ENCODE measurements around the gene CRADD.
"Not testable (repeated sequence)": the region's sequence is repeated elsewhere in the genome, so short reads cannot be mapped to it uniquely, and the experiment has no call there.

The CRADD gene

GRCh38 chr12:93883436-93884154, 206.4 kb downstream of the CRADD start:
- no peak for DNase-seq (ENCODE audit: low read depth, low spot score)
- no peak overlapping the region for H3K27ac ChIP-seq

GRCh38 chr12:93884794-93885460, 207.8 kb downstream of the CRADD start:
- no peak overlapping the region for H3K27ac ChIP-seq
- DNase-seq (ENCODE audit: low read depth, low spot score), result no peak

GRCh38 chr12:93885973-93886532, 208.9 kb downstream of the CRADD start:
- not testable (repeated sequence) for H3K27ac ChIP-seq; DNase-seq (ENCODE audit: low read depth, low spot score)

GRCh38 chr12:93886533-93887511, 209.6 kb downstream of the CRADD start:
- H3K27ac ChIP-seq, result no peak overlapping the region
- DNase-seq (ENCODE audit: low read depth, low spot score), result no peak

DNA sequence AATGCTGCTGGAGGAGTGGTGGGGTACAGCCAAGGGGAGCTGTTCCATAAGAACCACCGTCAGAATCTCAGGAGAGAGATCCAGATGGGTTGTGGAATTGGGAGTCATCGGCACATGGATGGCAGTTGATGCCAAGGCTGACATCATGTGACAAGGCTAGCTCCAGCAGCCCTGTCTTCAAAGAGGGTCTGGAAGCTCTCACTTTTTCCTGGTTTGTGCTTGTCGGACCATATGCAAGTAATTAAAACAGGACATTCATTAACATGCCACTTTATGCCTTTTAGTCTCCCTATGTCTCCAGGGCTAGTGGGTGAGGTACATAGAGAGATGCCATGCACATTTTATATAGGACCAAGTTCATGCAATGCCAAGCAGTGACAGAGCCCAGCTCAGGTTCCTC, 211.8 kb downstream of the CRADD start:
- H3K27ac ChIP-seq, result no peak overlapping the region

DNA sequence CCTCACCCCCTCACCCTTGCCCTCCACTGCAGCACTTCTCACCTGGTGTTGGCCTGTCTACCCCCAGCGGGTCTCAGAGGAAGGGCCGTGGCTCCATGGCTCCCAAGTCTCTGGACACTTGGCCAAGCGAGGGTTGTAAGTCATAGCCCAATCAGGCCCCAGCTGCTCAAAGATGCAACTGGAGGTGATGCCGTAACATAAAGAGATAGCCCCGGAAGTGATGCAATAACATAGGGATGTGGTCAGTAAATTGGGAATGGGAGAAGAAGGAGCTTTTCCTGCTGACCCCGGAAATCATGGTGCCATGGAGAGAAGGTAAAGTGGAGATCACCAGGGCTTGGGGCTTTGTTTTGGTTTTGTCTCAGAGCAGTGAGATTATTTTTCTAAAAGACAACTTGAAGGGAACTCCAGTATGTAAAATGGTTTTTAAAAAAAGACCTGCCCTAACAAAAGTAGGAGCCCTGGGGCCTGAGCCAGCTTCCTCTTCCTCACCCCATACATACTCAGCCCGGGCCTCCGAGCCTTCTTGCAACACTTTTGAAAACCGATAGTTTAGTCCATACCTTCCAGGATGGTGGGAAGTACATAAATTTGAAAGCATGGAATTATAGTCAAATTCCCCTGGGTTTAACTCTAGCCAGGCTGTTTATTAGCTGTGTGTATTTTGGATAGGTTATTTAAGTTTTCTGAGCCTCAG, 212.5 kb downstream of the CRADD start:
- DNase-seq (ENCODE audit: low read depth, low spot score), result no peak
- H3K27ac ChIP-seq, result no peak overlapping the region

More for the DNA sequence above, 211.8 kb downstream of the CRADD start:
- DNase-seq (ENCODE audit: low read depth, low spot score), result no peak

- no peak overlapping the region for H3K27ac ChIP-seq
- DNase-seq (ENCODE audit: low read depth, low spot score), result no peak
Measured at GRCh38 chr12:93892423-93893268, 215.5 kb downstream of the CRADD start.

DNA sequence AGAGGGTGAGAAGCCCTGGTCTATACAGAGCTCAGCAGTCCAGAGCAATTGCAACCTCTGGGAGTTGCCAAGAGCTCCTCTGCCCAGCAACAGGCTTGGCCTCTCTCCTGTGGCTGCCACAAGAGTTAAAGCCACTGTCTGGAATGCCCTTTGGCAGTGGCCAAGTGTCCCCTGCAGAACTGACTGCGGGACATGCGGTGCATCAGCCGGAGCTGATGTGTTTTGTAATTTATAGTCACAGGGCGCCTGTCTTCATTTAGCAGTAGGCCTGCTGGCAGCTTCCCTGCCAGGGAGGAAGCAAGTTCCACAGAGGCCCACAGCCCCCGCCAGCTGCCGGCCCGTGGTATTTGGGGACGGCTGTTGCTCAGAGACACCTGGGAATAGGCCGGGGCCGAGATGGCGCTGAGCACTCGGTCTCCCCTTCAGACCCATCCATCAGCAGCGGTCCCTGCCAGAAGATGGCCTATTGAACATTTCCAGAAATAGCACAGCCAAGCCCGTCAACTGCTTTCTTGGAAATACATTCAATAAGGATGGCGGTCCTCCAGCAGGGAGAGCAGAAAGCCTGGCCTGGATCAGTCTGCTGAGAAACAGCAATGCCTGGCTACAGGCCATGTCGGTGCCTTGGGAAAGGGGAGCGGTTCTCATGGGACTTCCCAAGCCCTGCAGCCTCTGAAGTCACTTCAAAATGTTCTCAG, 217.4 kb downstream of the CRADD start:
- no peak overlapping the region for H3K27ac ChIP-seq
- no peak for DNase-seq (ENCODE audit: low read depth, low spot score)

DNA sequence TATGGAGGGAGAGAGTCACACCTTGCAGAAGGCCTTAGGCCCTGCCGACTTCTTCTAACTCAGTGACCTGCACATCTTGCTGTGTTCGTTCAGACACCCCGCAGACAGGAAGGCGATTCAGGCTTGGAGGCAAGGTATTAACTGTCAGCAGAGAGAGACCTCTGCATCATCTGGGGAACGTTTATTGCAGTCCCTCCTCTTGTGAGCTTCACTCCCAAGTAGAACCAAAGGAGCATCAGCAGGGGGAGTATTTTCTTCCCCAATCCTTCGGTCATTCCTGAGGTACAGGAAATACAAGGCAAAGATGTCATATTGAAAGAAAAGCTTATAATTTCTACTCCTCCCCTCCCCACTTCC, 217.9 kb downstream of the CRADD start:
- no peak for DNase-seq (ENCODE audit: low read depth, low spot score)
- H3K27ac ChIP-seq, result no peak overlapping the region

GRCh38 chr12:93896427-93896826, 219.3 kb downstream of the CRADD start:
- no peak overlapping the region for H3K27ac ChIP-seq
- no peak for DNase-seq (ENCODE audit: low read depth, low spot score)

DNA sequence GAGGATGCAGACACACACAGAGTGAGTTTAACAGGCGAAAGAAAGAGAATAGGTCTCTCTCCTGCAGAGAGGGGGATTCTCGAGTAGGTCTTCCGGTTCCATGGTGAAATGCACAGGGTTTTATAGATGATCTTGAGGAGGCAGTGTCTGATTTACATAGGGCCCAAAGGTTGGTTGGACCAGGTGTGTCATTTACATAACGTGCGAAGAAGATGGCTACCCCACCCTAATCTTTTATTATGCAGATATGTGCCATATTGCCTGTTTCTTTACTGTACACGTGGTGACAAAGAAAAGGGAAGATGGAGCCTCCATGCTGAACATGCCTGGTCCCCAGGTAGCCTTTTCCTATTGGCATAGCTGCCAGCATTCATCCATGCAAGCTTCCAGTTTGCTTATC, 219.8 kb downstream of the CRADD start:
- no peak overlapping the region for H3K27ac ChIP-seq
- no peak for DNase-seq (ENCODE audit: low read depth, low spot score)

- no peak overlapping the region for H3K27ac ChIP-seq
- DNase-seq (ENCODE audit: low read depth, low spot score), result no peak
Measured at GRCh38 chr12:93901739-93902138, 224.6 kb downstream of the CRADD start.

DNA sequence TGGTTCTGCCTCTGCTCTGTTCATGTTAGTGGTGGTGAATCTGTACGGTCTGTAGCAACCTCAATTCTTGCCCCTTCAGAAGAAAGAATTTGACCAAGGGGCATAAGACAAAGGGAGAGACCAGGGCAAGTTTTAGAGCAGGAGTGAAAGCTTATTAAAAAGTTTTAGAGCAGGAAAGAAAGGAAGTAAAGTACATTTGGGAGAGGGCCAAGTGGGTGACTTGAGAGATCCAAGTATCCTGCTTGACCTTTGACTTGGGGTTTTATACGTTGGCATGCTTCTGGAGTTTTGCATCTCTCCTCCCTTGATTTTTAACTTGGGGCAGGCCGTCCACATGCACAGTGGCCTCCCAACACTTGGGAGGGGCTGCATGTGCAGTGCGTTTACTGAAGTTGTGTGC, 225.0 kb downstream of the CRADD start:
- no peak overlapping the region for H3K27ac ChIP-seq
- no peak for DNase-seq (ENCODE audit: low read depth, low spot score)

GRCh38 chr12:93902736-93903562, 225.8 kb downstream of the CRADD start:
- no peak for DNase-seq (ENCODE audit: low read depth, low spot score)
- no peak overlapping the region for H3K27ac ChIP-seq

- DNase-seq (ENCODE audit: low read depth, low spot score), result no peak
- H3K27ac ChIP-seq, result no peak overlapping the region
Measured at GRCh38 chr12:93904124-93904523, 226.9 kb downstream of the CRADD start.

GRCh38 chr12:93908264-93908663, 231.1 kb downstream of the CRADD start:
- peak overlapping the region; percentile 16 for H3K27ac ChIP-seq
- DNase-seq (ENCODE audit: low read depth, low spot score), result no peak

GRCh38 chr12:93908846-93909567, 231.8 kb downstream of the CRADD start:
- peak; percentile 55 for DNase-seq (ENCODE audit: low read depth, low spot score)
- H3K27ac ChIP-seq, result peak overlapping the region; percentile 16
